Measurements from ENCODE around the gene TECTB. TPM values are rescaled to one million over a fixed set of nuclear protein-coding genes. Genes with fewer than 3 reads are reported as not detected.

TECTB gene
- total RNA-seq, 6 experiments from 2014 or later, result 0.18 to 0.83 (median 0.49) TPM

DNA sequence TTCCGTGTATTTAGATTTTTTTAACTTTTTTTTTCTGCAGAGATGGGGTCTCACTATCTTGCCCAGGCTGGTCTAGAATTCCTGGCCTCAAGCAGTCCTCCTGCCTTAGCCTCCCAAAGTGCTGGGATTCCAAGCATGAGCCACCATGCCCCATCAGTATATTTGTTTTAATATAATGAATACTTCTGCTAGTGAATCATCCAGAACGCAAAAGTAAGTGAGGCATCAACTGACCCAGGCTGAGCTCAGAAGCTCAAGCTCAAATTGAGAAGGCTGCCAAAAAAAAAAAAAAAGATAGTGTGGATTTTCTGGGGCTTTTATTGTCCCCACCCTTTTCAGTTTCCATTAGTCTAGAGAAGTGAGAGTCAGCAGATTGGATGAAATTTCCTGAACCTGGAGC, 39.0 kb upstream of the TECTB start:
- TF ChIP-seq, protein P1, sequence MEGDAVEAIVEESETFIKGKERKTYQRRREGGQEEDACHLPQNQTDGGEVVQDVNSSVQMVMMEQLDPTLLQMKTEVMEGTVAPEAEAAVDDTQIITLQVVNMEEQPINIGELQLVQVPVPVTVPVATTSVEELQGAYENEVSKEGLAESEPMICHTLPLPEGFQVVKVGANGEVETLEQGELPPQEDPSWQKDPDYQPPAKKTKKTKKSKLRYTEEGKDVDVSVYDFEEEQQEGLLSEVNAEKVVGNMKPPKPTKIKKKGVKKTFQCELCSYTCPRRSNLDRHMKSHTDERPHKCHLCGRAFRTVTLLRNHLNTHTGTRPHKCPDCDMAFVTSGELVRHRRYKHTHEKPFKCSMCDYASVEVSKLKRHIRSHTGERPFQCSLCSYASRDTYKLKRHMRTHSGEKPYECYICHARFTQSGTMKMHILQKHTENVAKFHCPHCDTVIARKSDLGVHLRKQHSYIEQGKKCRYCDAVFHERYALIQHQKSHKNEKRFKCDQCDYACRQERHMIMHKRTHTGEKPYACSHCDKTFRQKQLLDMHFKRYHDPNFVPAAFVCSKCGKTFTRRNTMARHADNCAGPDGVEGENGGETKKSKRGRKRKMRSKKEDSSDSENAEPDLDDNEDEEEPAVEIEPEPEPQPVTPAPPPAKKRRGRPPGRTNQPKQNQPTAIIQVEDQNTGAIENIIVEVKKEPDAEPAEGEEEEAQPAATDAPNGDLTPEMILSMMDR (IDR thresholded peaks at IDR 0.05), result no peak
- TF ChIP-seq POLR2A (IDR thresholded peaks at IDR 0.05), result no peak
- DNase-seq, result no peak
- 28% methylated on average over 2 of the region's 2 CpGs for WGBS (ENCODE audit: insufficient coverage, low coverage, low lambda C conversion rate, missing lambda C conversion rate)
- Histone ChIP-seq H3K9me3 (no peaks in the 10 kb centered on the region), H3K4me3 (no peak overlapping the region), H3K4me1 (peaks cover 0 to 43% (median 13%) of the 10 kb centered on the region in 4 donors), H3K36me3 (no peaks in the 10 kb centered on the region), H3K27me3 (no peaks in the 10 kb centered on the region), H3K27ac (peak overlapping the region; percentile 30 to 76 (median 71))
- intact Hi-C loops (cut with DNase I), result no loop called here
- peak in 1 of 4 donors; percentile 7 for ATAC-seq

DNA sequence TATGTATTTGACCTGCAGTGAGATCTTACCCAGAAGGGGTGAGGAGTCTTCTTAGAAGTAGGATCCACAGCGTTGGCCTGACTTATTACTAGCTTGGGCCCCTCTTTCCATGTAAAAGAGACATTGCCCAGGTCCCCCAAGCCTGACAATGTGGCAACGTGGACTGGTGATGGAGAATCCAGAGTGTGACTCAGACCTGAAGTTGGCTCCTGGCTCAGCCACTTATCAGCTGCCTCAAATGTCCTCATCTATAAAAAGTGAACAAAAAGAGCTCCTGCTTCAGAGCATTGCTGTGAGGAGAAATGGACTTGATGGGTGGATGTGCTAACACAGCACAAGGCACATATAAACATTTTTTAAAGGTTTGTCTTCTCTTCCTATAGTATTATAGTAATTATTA, 35.4 kb upstream of the TECTB start:
- H3K27me3 ChIP-seq, result no peaks in the 10 kb centered on the region
- H3K36me3 ChIP-seq, result no peaks in the 10 kb centered on the region
- H3K9me3 ChIP-seq, result peaks cover 0 to 3% (median 0%) of the 10 kb centered on the region in 4 donors
- H3K27ac ChIP-seq, result no peak overlapping the region
- no peak overlapping the region for H3K4me3 ChIP-seq
- intact Hi-C loops (cut with DNase I), result no loop called here
- H3K4me1 ChIP-seq, result peaks cover 0 to 32% (median 9%) of the 10 kb centered on the region in 4 donors
- TF ChIP-seq POLR2A (IDR thresholded peaks at IDR 0.05), result no peak
- TF ChIP-seq, protein P1 (IDR thresholded peaks at IDR 0.05), result no peak
- no peak for DNase-seq
- peak in 1 of 4 donors; percentile 55 for ATAC-seq
- no CpG with 5 or more reads among the region's 2 CpGs for WGBS (ENCODE audit: insufficient coverage, low coverage, low lambda C conversion rate, missing lambda C conversion rate)

DNA sequence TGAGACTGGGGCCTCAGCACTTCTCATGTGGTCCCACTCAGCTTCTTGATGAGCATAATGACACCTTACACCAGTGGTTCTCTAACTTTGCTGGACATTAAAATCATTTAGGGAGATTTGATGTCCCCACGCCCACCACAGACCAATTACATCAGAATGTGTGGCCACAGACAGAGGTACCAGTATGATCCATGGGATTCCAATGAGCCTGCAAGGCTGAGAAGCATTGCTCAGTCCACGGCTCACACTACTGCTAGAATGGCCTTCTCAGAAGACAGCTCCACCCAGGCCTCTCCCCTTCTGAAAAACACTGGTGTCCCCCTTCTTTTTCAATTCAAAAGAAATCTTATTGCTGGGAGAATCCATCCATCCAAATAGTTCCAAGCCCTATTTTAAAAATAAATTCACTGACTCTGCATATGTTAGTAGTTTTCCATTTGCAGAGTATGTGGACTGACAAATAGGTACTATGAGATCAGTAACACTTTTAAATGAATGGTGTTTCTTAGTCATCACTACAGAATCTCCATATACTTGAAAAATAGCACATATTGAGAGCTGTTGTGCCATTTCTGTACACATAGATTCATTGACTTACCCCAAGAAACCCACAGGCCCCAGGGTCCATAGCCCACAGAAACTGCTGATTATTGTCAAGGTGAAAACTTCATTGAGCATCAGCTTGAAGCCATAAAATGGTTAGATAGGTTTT, 34.5 kb upstream of the TECTB start:
- Histone ChIP-seq H3K36me3 (no peaks in the 10 kb centered on the region), H3K4me1 (peaks cover 0 to 23% (median 5%) of the 10 kb centered on the region in 4 donors), H3K27ac (no peak overlapping the region), H3K27me3 (no peaks in the 10 kb centered on the region), H3K9me3 (peaks cover 0 to 3% (median 0%) of the 10 kb centered on the region in 4 donors), H3K4me3 (no peak overlapping the region)
- ATAC-seq, result no peak
- 78% methylated on average over 2 of the region's 2 CpGs for WGBS (ENCODE audit: insufficient coverage, low coverage, low lambda C conversion rate, missing lambda C conversion rate)
- DNase-seq, result no peak
- intact Hi-C loops (cut with DNase I), result no loop called here
- TF ChIP-seq, protein P1 (IDR thresholded peaks at IDR 0.05), result no peak
- TF ChIP-seq POLR2A (IDR thresholded peaks at IDR 0.05), result no peak

DNA sequence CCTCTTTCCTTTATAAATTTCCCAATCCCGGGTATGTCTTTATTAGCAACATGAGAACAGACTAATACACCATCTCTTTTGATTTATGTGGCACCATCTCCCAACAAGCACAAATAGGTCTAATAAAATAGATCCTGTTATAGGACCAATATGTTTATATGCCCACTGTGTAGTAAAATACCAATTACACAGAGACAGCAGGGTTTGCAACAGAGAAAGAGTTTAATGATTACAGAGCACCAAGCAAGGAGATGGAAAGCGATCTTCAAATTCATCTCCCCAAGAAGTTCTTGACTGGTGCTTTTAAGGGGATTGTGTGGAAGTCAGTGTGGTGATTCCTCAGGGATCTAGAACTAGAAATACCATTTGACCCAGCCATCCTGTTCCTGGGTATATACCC, 33.5 kb upstream of the TECTB start:
- WGBS (ENCODE audit: insufficient coverage, low coverage, low lambda C conversion rate, missing lambda C conversion rate), result 100% methylated on average over 2 of the region's 2 CpGs
- intact Hi-C loops (cut with DNase I), result no loop called here
- no peak for ATAC-seq
- Histone ChIP-seq H3K4me1 (peaks cover 0 to 13% (median under 1%) of the 10 kb centered on the region in 4 donors), H3K27ac (no peak overlapping the region), H3K4me3 (no peak overlapping the region), H3K27me3 (no peaks in the 10 kb centered on the region), H3K9me3 (peaks cover 0 to 3% (median 0%) of the 10 kb centered on the region in 4 donors), H3K36me3 (no peaks in the 10 kb centered on the region)
- TF ChIP-seq, protein P1 (IDR thresholded peaks at IDR 0.05), result no peak
- no peak for TF ChIP-seq POLR2A (IDR thresholded peaks at IDR 0.05)
- DNase-seq, result no peak

All from right lobe of liver (tissue), 6 donors.